HG02973 (cell line): ENCODE measurements around the gene OAS1.
"Not testable (repeated sequence)": the region's sequence is repeated elsewhere in the genome, so short reads cannot be mapped to it uniquely, and the experiment has no call there.

Experiments used
- ATAC-seq: cut with Tn5 transposase; IDR thresholded peaks from one replicate; pipeline ENCODE4 v1.9.1; 2021; ENCODE audit warnings: moderate library complexity; ENCODE audit not compliant: unreplicated experiment

The OAS1 gene

DNA sequence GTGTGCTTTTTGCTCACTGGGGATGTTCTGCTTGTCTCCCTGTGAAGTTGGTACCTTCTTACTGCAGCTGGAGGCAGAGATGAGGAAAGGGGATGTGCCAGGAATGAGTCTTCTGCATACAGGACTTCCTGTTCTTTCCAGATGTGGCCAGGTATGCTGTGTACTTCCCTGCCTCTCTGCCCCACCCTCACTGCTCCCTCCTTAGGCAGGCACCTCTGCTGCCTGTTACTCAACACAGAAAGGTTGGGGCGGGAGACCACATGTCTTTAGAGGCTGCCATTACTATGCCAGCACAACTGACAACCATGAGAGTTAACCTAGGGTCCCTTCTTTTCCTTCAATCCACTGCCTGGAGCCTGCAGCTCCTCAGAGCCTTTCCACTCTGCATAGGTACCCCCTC is 29.5 kb downstream of the OAS1 start:
- no peak for ATAC-seq

DNA sequence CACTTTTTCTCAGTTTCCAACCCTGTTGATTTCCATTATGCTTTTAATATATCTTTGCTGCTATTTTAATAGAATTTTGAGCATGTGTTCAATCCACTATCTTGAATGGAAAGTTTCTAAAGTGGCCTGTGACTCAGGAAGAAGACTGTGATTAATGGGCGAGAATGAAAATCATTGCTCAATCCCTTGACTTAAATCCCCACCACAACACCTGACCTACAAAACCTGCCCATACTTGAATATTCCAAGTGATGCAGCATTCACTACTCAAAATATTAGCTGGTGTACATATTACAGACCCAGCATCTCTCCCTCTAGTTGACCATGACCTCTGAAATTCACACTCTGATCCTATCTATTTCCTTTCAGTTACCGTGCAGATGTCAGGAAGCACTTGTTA is 30.2 kb downstream of the OAS1 start:
- no peak for ATAC-seq

DNA sequence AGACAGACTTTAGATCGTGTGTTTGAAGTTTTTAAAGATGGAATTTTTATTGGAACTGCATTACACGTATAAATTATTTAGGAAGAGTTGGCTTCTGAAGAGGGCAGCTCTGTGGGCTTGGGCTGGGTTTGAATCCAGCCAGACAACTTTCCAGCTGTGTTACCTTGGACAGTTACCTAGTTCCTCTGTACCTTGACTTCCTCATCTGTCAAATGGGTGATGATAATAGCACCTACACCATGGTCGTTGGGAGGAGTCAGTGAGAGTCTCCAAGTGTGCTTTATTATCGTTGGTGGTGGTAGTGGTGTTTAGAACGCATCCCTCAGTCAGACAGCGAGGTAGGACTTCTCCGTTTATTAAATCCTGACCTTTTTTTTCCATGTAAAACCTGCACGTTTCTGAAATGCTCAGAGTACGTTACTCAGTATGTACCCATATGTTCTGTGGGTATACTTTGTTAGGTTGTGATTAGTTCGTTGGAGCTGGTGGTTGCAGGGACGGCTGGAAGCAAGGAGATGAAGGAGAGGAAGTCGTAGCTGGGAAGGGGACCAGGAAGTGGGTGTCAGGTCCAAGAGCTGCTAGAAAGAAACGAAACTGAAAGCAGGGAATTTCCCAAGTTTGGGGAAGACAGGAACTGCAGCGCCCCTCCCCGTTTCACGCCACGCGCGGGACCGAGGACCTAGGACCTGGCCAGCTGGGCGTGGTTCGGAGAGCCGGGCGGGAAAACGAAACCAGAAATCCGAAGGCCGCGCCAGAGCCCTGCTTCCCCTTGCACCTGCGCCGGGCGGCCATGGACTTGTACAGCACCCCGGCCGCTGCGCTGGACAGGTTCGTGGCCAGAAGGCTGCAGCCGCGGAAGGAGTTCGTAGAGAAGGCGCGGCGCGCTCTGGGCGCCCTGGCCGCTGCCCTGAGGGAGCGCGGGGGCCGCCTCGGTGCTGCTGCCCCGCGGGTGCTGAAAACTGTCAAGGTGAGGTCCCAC is 31.3 kb downstream of the OAS1 start, which contains the start of gene OAS3:
OAS3 (plus strand) TSS at position 734 of the 979 bp plus-strand sequence; CDS start at position 791, 57 bp downstream.
- ATAC-seq: no peak

DNA sequence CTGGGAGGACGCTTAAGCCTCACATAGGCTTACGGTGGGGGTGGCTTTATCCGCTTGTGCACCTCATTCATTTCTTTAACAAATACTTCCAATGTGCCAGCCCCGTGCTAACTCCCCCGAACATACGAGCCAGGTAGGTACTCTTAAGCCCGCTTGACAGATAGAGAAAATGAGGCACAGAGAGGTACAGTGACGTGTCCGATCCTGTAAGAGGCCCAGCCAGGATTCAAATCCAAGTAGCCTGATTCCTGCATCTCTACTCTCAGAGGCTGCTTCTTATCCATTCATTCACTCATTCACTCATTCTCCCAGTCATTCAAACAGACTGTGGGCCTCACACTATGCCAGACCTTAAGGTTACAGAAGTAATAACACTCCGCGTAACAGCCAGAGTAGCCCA is 32.0 kb downstream of the OAS1 start:
- no peak for ATAC-seq

DNA sequence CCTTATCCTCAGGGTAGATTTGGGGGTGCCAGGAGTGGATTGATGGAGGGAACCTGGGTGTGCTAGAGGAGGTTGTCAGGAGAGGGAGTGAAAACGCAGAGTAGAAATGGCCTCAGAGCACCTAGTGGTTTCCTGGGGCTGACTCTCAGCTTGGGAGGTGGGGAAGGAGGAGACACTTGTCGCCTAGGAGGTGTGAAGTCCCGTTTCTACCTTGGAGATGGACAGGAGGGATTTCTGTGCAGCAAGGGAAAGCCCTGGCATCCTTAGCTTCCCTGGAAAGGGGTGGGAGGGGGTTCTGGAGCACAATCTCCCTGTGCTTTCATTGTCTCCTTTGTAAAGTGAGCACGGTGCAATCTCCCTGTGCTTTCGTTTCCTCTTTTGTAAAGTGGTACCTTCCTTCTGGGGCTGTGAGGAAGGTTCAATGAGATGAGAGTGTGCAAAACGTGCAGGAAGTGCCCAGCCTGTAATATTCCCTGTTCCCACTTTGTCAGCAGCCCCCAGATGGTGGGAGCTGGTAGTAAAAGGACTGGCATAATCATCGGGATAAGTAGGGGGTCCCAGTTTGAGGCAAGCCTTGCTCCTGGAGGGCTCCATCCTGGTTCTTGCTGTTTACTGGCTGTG is 33.1 kb downstream of the OAS1 start:
- ATAC-seq: peak; percentile 52

DNA sequence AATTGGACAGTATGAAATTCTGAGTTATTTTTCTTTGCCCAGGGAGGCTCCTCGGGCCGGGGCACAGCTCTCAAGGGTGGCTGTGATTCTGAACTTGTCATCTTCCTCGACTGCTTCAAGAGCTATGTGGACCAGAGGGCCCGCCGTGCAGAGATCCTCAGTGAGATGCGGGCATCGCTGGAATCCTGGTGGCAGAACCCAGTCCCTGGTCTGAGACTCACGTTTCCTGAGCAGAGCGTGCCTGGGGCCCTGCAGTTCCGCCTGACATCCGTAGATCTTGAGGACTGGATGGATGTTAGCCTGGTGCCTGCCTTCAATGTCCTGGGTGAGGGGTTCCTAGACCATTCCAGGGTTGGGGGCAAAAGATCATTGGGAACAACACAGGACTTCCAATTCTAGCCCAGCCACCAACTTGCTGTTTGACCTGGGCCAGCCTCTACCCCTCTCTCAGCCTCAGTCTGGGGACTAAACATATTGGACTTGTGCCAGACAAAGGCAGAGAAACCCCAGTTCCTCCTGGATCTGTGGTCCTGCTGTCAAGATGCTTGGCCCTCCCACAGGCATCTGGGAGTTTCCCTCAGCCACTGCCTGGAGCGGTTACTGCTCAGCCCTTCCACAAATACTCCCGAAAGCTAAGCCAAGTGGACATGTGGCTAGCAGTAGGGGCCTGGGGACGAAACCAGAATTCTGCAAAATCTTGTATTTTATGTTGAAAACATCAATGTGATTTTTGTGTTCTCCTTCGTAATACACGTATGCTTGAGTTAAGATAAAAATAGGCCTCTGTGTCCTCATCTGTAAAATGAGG is 35.0 kb downstream of the OAS1 start:
- no peak for ATAC-seq

DNA sequence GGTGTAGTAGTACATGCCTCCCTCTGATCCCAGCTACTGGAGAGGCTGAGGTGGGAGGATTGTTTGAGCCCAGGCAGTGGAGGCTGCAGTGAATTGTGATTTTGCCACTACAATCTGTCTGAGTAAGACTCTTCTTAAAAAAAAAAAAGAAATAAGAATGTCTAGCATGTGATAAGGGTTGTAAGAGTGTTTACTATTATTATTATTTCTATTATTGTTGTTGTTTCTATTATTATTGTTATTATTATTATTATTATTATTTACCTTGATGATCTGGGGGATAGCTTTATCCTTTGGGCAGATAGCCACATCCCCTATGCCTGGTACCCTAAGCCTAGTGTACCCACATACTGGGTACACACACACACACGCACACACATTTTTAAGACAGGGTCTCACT is 35.8 kb downstream of the OAS1 start:
- no peak for ATAC-seq

DNA sequence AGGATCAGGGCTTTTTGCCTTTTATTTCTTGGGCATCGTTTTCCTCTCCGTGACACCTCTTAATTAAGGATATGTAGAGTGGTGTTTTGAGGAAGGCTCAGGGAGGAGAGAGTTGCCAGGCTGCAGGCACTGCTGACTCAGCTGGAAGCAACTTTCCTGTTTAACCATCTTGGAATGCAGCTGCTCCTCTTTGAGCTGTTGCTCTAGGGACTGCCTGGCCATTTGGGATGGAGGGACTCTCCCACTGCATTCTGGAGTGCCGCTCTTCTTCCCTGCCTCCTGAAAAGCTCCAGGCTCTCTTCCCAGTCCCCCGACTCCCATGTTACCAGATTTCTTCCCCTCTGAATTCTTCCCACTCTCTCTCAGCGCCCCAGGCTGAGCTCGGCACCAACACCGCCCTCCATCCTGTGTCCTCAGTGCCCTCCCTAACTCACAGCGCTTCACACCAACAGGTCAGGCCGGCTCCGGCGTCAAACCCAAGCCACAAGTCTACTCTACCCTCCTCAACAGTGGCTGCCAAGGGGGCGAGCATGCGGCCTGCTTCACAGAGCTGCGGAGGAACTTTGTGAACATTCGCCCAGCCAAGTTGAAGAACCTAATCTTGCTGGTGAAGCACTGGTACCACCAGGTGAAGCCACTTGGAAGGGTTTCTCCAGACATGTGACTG is 37.4 kb downstream of the OAS1 start:
- ATAC-seq: no peak

DNA sequence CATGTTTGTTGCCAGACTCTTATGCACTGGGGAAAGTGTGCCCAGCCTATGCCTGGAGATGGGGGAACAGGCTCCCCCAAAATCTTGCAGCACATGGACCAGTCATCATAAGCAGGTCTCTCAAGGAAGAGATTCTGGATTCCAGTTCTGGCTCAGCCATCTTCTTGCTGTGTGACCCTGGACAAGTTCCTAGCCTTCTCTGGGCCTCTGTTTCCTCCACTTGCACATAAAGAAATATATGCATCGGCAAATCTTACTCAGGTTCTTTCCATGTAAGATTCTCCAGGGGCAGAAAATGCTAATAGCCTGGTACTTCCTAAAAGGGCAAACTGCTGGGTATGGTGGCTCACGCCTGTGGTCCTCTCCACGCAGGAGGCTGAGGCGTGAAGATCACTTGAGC is 38.8 kb downstream of the OAS1 start:
- ATAC-seq: no peak

DNA sequence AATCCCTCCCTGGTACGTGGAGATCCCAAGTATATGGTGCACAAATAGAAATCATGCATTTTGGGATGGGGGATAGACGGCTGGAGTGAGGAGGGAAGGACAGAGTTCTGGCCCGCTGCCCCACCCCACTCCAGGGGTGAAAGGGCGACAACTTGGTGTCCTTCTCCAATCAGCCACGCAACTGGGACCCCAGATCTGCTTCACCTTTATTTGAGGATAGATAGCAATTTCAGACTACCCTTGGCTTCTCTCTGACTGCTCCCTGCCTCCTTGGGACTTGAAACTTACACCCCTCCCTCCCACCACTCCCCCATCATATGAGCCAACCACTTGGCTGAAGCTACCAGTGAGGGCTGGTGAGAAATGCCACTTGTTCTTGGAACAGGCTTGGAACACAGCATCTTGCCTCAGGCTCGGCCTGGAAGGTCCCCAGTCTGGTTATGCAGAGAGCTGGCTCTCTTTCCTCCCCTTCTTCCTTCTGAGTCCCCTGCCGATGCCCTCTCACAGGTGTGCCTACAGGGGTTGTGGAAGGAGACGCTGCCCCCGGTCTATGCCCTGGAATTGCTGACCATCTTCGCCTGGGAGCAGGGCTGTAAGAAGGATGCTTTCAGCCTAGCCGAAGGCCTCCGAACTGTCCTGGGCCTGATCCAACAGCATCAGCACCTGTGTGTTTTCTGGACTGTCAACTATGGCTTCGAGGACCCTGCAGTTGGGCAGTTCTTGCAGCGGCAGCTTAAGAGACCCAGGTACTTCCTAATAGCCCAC is 39.7 kb downstream of the OAS1 start:
- no peak for ATAC-seq

DNA sequence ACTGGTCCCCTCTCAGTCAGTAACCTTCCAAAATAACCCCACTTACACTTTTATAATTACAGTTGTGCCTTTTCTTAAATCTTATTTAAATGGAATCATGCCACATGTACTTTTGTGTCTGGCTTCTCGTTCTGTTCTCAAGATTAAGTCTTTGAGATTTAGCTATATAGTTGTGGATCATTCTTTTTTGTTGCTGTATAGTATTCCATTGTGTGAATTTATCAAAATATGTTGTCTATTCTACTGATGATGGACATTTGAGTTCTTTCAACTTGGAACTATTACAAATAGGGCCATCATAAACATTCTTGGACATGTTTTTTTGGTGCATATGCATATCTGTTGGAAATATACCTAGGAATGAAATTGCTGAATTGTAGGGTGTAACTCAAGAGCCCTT is 40.6 kb downstream of the OAS1 start:
- ATAC-seq: no peak

DNA sequence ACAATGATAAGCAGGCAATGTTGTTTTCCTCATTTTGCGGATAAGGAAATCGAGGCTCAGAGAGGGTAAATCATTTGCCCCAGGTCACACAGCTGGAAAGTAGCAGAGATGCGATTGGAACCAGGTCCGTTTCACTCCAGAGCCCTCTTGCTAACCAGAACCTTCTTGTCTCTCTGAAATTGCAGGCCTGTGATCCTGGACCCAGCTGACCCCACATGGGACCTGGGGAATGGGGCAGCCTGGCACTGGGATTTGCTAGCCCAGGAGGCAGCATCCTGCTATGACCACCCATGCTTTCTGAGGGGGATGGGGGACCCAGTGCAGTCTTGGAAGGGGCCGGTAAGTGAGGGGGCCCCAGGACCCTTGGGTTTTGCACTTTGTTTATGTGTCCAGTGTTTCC is 41.0 kb downstream of the OAS1 start:
- ATAC-seq: no peak

DNA sequence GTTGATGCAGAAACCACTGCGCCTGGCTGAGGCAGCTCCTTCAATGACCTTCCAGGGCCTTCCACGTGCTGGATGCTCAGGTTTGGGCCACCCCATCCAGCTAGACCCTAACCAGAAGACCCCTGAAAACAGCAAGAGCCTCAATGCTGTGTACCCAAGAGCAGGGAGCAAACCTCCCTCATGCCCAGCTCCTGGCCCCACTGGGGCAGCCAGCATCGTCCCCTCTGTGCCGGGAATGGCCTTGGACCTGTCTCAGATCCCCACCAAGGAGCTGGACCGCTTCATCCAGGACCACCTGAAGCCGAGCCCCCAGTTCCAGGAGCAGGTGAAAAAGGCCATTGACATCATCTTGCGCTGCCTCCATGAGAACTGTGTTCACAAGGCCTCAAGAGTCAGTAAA is 42.0 kb downstream of the OAS1 start:
- ATAC-seq: no peak

DNA sequence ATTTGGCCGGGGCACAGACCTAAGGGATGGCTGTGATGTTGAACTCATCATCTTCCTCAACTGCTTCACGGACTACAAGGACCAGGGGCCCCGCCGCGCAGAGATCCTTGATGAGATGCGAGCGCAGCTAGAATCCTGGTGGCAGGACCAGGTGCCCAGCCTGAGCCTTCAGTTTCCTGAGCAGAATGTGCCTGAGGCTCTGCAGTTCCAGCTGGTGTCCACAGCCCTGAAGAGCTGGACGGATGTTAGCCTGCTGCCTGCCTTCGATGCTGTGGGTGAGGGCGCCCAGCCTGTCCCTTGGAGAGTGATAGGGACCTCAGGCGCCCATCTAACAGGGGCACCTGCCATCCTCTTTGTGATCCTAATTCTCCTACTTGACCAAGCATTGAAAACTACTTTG is 43.9 kb downstream of the OAS1 start:
- ATAC-seq: no peak

DNA sequence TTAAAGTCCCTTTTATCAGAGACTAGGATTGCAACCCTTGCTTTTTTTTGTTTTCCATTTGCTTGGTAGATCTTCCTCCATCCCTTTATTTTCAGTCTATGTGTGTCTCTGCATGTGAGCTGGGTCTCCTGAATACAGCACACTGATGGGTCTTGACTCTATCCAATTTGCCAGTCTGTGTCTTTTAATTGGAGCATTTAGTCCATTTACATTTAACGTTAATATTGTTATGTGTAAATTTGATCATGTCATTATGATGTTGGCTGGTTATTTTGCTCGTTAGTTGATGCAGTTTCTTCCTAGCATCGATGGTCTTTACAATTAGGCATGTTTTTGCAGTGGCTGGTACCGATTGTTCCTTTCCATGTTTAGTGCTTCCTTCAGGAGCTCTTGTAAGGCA is 50.4 kb downstream of the OAS1 start:
- ATAC-seq: not testable (repeated sequence)

DNA sequence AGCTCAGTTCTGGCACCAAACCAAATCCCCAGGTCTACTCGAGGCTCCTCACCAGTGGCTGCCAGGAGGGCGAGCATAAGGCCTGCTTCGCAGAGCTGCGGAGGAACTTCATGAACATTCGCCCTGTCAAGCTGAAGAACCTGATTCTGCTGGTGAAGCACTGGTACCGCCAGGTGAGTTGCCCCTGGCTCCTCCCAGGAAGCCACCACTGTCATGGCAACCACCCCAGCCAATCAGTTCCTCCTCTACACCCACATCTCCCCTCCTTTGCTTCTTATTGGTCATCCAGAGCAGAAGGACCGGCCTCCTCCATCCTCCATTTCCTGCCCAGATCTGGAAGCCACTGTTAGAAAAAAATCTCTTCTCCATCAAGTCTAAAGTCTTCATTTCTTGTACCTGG is 54.3 kb downstream of the OAS1 start:
- ATAC-seq: no peak

DNA sequence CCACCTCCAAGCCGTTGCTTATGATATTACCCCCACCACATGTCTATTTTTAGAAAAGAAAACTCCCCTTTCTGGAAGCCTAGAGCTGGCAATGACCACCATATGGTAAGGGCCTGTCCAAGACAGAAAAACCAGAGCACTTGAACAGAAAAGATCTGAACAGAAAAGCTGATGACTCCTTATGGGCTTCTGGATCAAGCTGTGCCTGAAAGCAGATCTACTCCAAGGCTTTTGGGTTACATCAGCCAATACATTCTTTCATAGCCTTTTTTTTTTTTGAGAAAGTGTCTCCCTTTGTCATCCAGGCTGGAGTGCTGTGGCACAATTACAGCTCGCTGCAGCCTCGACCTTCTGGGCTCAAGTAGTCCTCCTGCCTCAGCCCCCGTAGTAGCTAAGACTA is 54.8 kb downstream of the OAS1 start:
- no peak for ATAC-seq

DNA sequence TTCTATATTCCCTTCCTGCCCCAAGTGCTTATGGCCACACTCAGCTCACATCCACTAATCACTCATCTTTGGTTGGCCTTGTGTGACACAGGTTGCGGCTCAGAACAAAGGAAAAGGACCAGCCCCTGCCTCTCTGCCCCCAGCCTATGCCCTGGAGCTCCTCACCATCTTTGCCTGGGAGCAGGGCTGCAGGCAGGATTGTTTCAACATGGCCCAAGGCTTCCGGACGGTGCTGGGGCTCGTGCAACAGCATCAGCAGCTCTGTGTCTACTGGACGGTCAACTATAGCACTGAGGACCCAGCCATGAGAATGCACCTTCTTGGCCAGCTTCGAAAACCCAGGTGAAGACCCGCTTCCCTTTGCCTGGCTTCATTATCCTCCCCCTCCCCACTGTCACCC is 55.8 kb downstream of the OAS1 start:
- ATAC-seq: no peak

DNA sequence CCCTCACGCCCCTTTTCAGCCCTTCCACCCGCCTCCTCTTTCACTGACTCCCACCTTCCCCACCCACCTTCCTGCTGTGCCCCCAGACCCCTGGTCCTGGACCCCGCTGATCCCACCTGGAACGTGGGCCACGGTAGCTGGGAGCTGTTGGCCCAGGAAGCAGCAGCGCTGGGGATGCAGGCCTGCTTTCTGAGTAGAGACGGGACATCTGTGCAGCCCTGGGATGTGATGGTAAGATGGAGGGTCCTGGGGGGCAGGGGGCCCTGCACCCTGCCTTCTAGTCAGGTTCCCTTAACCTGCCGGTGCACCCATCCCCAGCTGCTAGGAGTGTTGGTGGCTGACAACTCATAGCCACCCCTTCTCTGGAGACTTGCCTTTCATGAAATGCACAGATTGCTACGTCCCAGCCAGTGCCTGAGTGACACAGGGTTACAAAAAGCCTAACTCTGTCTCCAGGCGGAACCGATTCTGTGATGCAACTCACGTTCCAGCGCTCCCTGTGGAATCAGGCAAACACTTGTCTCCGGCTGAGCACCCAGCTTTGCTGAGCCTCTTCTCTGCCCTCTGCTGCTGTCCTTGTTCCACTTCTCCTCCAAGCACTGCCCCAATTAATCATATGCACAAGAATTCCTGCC is 56.6 kb downstream of the OAS1 start:
- no peak for ATAC-seq
